ENCODE measurements around the gene NRAP.

Gene NRAP

GRCh38 chr10:113610631-113611601 is 52.9 kb downstream of the NRAP start:
- no peak for DNase-seq (ENCODE audit: low read depth in 3 of 3, low spot score in 1 of 3)

- no peak for DNase-seq (ENCODE audit: low read depth in 3 of 3, low spot score in 1 of 3)
These were observed 54.1 kb downstream of the NRAP start for GRCh38 chr10:113609704-113610108.

- no peak for DNase-seq (ENCODE audit: low read depth in 3 of 3, low spot score in 1 of 3)
These were observed 58.4 kb downstream of the NRAP start for GRCh38 chr10:113605268-113605978.

- DNase-seq (ENCODE audit: low read depth in 3 of 3, low spot score in 1 of 3): no peak
These were observed 59.3 kb downstream of the NRAP start for GRCh38 chr10:113604572-113604971.

- no peak for DNase-seq (ENCODE audit: low read depth in 3 of 3, low spot score in 1 of 3)
These were observed 60.6 kb downstream of the NRAP start for GRCh38 chr10:113603057-113603777.

- no peak for DNase-seq (ENCODE audit: low read depth in 3 of 3, low spot score in 1 of 3)
These were observed 63.3 kb downstream of the NRAP start for GRCh38 chr10:113600569-113600968.

- DNase-seq (ENCODE audit: low read depth in 3 of 3, low spot score in 1 of 3): no peak
These were observed 69.2 kb downstream of the NRAP start for GRCh38 chr10:113594652-113595051.

- no peak for DNase-seq (ENCODE audit: low read depth in 3 of 3, low spot score in 1 of 3)
These were observed 71.5 kb downstream of the NRAP start for GRCh38 chr10:113592380-113592779.

GRCh38 chr10:113590581-113590980 is 73.3 kb downstream of the NRAP start:
- DNase-seq (ENCODE audit: low read depth in 3 of 3, low spot score in 1 of 3): no peak

- DNase-seq (ENCODE audit: low read depth in 3 of 3, low spot score in 1 of 3): no peak
These were observed 74.6 kb downstream of the NRAP start for GRCh38 chr10:113589201-113589770.

- DNase-seq (ENCODE audit: low read depth in 3 of 3, low spot score in 1 of 3): no peak
These were observed 77.9 kb downstream of the NRAP start for GRCh38 chr10:113585949-113586348.

GRCh38 chr10:113583571-113583970 is 80.3 kb downstream of the NRAP start:
- no peak for DNase-seq (ENCODE audit: low read depth in 3 of 3, low spot score in 1 of 3)

- DNase-seq (ENCODE audit: low read depth in 3 of 3, low spot score in 1 of 3): no peak
These were observed 82.7 kb downstream of the NRAP start for GRCh38 chr10:113581092-113581491.

- DNase-seq (ENCODE audit: low read depth in 3 of 3, low spot score in 1 of 3): no peak
These were observed 85.1 kb downstream of the NRAP start for GRCh38 chr10:113578773-113579172.

GRCh38 chr10:113576852-113577251 is 87.0 kb downstream of the NRAP start:
- DNase-seq (ENCODE audit: low read depth in 3 of 3, low spot score in 1 of 3): no peak

- DNase-seq (ENCODE audit: low read depth in 3 of 3, low spot score in 1 of 3): no peak
These were observed 90.5 kb downstream of the NRAP start for GRCh38 chr10:113573368-113573767.

GRCh38 chr10:113572520-113573290 is 91.1 kb downstream of the NRAP start:
- no peak for DNase-seq (ENCODE audit: low read depth in 3 of 3, low spot score in 1 of 3)

- no peak for DNase-seq (ENCODE audit: low read depth in 3 of 3, low spot score in 1 of 3)
These were observed 94.3 kb downstream of the NRAP start for GRCh38 chr10:113569576-113569975.

- no peak for DNase-seq (ENCODE audit: low read depth in 3 of 3, low spot score in 1 of 3)
These were observed 97.0 kb downstream of the NRAP start for GRCh38 chr10:113566888-113567287.

GRCh38 chr10:113565364-113565763 is 98.5 kb downstream of the NRAP start:
- DNase-seq (ENCODE audit: low read depth in 3 of 3, low spot score in 1 of 3): no peak

All from stimulated activated CD4-positive, alpha-beta T cell treated with anti-CD3 and anti-CD28 coated beads, TNF-alpha, amount 100 ng/mL, for 1 hour (primary cell).